GM18505 (cell line): Measurements from ENCODE around the gene NEGR1.

Experiments used
- ATAC-seq: cut with Tn5 transposase; IDR thresholded peaks from one replicate; pipeline ENCODE4 v1.9.1; 2021; ENCODE audit not compliant: unreplicated experiment
- POLR2A ChIP-seq: IDR thresholded peaks from 4 replicates; pipeline ENCODE4 v1.6.1; 2011; ENCODE audit warnings: borderline replicate concordance; ENCODE audit not compliant: insufficient read depth, insufficient read length; ENCODE audit errors: extremely low read depth

The NEGR1 gene

GRCh38 chr1:72009173-72010093 is 272.9 kb downstream of the NEGR1 start:
- ATAC-seq = no peak
- no peak for TF ChIP-seq POLR2A

DNA sequence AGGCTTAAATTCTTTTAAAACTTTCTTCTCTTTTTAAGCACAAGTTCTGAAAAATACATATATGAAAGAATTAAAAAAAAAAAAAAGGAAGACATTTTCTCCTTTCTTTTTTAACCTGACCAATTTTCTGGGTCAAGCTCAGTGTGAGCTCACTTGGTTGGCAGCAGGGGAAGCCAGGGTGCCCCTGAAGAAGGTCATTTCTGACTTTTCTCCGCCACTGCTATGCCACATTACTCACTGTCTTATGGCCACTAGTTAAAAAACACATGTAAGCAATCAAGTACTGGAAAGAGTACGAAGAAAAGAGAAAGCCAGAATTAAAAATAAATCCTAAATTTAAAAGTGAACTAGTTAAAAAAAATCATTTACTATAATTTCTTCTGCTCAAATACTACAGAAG is 275.0 kb downstream of the NEGR1 start:
- TF ChIP-seq POLR2A = no peak
- no peak for ATAC-seq

- no peak for TF ChIP-seq POLR2A
- ATAC-seq = no peak
Measured at GRCh38 chr1:72006092-72006491, 276.2 kb downstream of the NEGR1 start.

- ATAC-seq = no peak
- no peak for TF ChIP-seq POLR2A
Measured at GRCh38 chr1:72003092-72003491, 279.2 kb downstream of the NEGR1 start.

DNA sequence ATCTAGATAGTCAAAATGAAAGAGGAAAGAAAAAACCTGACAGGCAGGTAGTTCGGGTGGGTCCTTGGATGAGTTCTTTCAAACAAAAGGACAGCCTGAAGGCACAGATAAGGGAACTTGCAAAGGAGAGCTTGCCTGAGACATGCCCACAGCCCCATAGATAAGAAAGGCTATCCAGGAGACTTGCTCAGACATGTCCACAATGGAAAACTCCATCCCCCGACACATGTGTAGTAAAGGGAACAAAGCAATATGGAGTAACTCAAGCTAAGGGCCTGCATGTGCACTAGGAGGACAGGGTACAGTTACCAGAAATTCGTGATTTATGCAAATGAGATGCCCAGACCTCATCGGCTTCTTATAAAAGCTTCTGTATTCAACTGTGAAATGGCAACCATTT is 281.5 kb downstream of the NEGR1 start:
- no peak for TF ChIP-seq POLR2A
- ATAC-seq = no peak

DNA sequence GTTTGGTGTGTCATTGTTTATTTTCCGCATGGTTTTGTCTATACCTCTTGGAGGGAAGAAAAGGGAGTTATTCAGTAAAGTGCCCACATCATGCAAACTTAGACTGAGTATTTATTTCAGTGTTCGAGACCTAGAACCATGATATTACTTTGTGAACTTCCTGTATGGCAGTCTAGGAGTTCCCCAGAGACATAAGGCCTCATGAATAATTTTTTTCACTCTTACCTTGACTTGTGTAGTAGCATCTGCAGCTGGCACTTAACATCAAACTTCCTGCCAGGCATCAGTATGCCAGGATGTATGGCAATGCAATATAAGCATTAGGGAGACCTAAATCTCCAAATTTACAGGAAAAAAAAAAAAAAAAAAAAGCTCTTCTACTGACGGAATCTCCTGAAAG is 287.7 kb downstream of the NEGR1 start:
- no peak for ATAC-seq
- TF ChIP-seq POLR2A = no peak

- ATAC-seq = no peak
- no peak for TF ChIP-seq POLR2A
Measured at GRCh38 chr1:71987181-71987580, 295.2 kb downstream of the NEGR1 start.

GRCh38 chr1:71986160-71986559 is 296.2 kb downstream of the NEGR1 start:
- ATAC-seq = no peak
- no peak for TF ChIP-seq POLR2A

DNA sequence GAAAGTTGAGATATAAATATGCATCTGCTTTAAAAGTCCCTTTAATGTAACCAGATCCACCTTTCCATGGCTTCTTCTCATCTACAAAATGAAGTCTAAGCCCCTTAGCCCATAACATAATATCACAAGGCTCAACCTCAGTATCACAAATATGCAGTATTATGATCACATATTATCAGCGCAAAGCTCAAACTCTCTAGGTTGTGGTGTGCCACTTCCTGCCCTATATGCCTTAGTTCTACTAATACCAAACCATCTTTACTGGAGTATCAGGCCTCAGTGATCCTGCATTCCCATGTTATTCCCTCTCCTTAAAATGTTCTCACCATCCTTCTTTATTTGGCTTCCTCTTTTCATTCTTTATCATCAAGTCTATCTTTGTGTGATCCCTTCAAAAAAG is 301.8 kb downstream of the NEGR1 start:
- TF ChIP-seq POLR2A = no peak
- no peak for ATAC-seq

GRCh38 chr1:71979882-71980281 is 302.5 kb downstream of the NEGR1 start:
- no peak for TF ChIP-seq POLR2A
- ATAC-seq = no peak

DNA sequence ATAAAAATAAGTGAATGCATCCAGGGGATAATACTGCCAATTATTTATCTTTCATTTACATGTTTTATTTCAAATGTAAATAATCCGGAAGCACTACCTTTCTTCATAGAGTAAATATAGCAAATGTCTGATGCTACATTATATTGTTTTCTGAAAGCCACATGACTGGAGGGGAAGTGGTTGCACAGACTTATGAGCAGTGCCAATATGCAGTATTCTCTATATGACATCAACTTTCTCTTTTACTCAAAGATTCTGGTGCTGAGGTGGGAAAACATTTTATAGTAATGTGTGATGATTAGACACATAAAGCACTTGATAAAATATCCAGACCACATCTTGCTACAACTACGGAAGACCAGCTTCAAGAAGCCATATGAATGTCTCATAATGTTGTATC is 314.7 kb downstream of the NEGR1 start:
- TF ChIP-seq POLR2A = no peak
- ATAC-seq = peak; percentile 90

DNA sequence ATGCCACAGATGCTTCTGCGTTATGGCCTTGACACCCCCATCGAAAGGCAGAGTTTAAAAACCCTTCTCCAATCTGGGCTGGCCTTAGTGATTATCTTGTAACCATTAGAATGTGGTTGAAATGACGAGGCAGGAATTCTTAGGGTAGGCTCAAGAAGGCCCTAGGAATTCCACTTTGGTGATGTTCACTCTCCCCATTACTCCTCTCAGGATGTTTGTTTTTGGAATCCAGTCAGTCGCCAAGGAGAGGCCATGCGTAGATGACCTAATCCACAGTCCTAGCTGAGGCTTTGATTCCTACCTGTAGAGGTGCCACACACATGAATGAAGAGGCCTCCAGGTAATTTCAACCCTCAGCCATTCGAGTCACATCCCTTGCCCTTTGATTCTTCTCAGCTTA is 318.2 kb downstream of the NEGR1 start:
- no peak for ATAC-seq
- no peak for TF ChIP-seq POLR2A

DNA sequence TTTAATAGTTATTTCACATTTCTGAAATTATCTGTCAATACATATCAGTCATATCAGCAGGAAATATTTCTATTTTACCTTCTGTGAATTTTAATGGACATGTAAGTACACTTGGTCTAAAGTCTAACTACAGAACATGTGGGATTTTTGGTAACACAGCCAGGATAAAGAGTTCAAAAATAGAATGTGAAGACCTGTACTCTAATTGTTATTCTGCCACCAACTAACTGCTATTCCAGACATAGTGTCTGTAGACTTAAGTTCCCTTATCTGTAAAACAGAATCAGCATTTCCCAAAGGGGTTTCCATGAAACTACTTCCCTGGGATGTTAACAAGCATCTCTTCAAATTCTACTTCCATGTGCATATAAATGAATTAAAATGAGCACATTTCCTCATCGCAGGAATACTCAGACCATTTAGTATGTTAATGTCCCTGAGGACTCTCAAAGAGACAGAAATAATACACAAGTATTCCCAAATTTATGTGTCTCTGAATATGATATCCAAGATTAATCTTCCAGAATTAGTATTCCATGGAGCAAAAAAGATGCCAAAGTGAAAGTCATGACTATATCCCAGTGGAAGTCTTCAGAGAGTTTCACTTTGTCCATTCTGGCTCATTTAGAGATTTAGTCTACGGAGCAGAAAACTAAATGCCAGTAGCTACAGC is 325.6 kb downstream of the NEGR1 start:
- ATAC-seq = no peak

DNA sequence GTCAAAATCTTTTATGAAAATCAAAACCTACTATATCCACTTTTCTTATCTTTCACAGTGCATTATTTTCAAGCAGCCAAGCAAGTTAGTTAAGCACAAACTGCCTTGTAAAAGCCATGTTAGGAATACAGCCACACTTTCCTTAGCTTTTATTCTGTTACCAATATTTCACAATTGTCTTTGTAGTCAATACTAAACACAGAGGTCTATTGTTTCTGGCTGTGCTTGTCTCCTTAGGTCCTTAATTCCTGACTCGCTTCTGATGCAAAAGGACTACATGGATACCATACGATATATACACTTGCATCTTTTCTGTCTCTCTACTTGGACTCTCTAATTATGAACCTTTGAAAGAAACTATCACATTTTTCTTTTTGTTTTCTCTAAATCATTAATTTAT is 331.8 kb downstream of the NEGR1 start:
- no peak for TF ChIP-seq POLR2A
- ATAC-seq = no peak

More for the DNA sequence above, 325.6 kb downstream of the NEGR1 start:
- no peak for TF ChIP-seq POLR2A
